Upper lobe of right lung (tissue), 1 donor: ENCODE data around the gene PRKCE. TPM values are rescaled to one million over a fixed set of nuclear protein-coding genes. Genes with fewer than 3 reads are reported as not detected.

Experiments
- ATAC-seq: fragments of 200-7000 bp; cut with Tn5 transposase; one replicate; pipeline ENCODE4 v1.9.1; 2020; ENCODE audit warnings: mild to moderate bottlenecking, moderate library complexity
- DNase-seq: peaks from one replicate; pipeline ENCODE4 v3.0.0-alpha.2; 2020
- H3K27ac ChIP-seq: fragments of 200-600 bp; one replicate; pipeline ENCODE4 v1.8.0; 2022
- H3K27me3 ChIP-seq: fragments of 200-600 bp; one replicate; pipeline ENCODE4 v1.8.0; 2022; ENCODE audit warnings: mild to moderate bottlenecking
- H3K36me3 ChIP-seq: fragments of 200-600 bp; one replicate; pipeline ENCODE4 v1.8.0; 2022
- H3K4me1 ChIP-seq: fragments of 200-600 bp; one replicate; pipeline ENCODE4 v1.8.0; 2022
- H3K4me3 ChIP-seq: fragments of 200-600 bp; one replicate; pipeline ENCODE4 v1.8.0; 2022; ENCODE audit warnings: mild to moderate bottlenecking
- H3K9me3 ChIP-seq: fragments of 200-600 bp; one replicate; pipeline ENCODE4 v1.8.0; 2022
- intact Hi-C: fragments of 100-400 bp; cut with DNase I; formaldehyde crosslinking; loops from one replicate; pipeline ENCODE4 v1.11.0; 2022
- total RNA-seq: library from RNA; stranded (reverse); fragmentation: NEBNext Ultra II Directional; extraction: Animal tissue kit (Norgen Biotek cat#: 25700); gene quantifications from one replicate; pipeline ENCODE4 v1.2.1, GENCODE V29; 2021
- TF ChIP-seq, protein P1 (sequence below): fragments of 200-600 bp; IDR thresholded peaks from one replicate; pipeline ENCODE4 v1.8.0; 2022; ENCODE audit warnings: antibody characterized with exemption
- donor health status: DM: no; HTN: yes; CAD: no; lungs with severe emphysema.

PRKCE gene
- total RNA-seq, 1 donor from 2014 or later = 65.6 TPM

DNA sequence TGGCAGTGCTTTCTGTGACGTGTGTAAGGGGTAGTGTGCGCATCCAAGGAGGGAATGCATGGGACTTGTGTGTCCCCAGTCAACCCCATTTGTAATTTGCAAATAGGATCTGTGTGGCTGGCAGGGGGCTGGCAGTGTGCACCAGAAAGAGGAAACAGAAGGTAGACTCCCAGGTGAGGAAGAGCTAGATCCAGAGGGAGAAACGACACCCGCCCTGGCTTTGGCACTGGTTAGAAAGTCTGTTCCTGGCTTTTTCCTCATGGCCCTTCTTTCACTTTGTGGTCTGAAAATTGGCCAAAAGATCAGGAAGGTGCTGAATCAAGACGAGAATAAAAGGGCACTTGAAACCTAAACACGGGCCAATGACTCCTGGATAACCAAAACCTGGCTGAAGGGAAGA is 33.3 kb downstream of the PRKCE start:
- H3K27ac ChIP-seq = no peak overlapping the region
- no peak overlapping the region for H3K4me3 ChIP-seq
- no peak for DNase-seq
- H3K9me3 ChIP-seq = no peaks in the 10 kb centered on the region
- peaks cover 25% of the 10 kb centered on the region for H3K4me1 ChIP-seq
- no peaks in the 10 kb centered on the region for H3K27me3 ChIP-seq
- TF ChIP-seq, protein P1, sequence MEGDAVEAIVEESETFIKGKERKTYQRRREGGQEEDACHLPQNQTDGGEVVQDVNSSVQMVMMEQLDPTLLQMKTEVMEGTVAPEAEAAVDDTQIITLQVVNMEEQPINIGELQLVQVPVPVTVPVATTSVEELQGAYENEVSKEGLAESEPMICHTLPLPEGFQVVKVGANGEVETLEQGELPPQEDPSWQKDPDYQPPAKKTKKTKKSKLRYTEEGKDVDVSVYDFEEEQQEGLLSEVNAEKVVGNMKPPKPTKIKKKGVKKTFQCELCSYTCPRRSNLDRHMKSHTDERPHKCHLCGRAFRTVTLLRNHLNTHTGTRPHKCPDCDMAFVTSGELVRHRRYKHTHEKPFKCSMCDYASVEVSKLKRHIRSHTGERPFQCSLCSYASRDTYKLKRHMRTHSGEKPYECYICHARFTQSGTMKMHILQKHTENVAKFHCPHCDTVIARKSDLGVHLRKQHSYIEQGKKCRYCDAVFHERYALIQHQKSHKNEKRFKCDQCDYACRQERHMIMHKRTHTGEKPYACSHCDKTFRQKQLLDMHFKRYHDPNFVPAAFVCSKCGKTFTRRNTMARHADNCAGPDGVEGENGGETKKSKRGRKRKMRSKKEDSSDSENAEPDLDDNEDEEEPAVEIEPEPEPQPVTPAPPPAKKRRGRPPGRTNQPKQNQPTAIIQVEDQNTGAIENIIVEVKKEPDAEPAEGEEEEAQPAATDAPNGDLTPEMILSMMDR = no peak
- no peaks in the 10 kb centered on the region for H3K36me3 ChIP-seq
- intact Hi-C loops = no loop called here
- no peak for ATAC-seq

DNA sequence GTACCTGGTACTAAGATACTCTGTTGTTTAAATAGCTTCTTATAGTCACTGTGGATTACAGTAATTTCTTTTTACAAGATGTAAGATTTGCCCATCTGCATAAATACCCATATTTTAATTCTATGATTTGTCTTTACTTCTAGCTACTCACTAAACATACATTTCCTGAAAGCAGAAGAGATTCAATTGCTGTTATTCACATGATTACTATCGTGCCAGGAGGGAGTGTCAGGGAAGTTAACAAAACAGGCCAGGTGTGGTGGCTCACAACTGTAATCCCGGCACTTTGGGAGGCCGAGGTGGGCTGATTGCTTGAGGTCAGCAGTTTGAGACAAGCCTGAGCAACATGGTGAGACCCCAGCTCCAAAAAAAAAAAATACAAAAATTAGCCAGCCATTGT is 33.8 kb downstream of the PRKCE start:
- H3K4me3 ChIP-seq = no peak overlapping the region
- ATAC-seq (no peak), DNase-seq (no peak)
- H3K4me1 ChIP-seq = peaks cover 25% of the 10 kb centered on the region
- H3K27ac ChIP-seq = no peak overlapping the region
- intact Hi-C loops = no loop called here
- no peaks in the 10 kb centered on the region for H3K36me3 ChIP-seq
- H3K9me3 ChIP-seq = no peaks in the 10 kb centered on the region
- no peaks in the 10 kb centered on the region for H3K27me3 ChIP-seq
- TF ChIP-seq, protein P1 = no peak

DNA sequence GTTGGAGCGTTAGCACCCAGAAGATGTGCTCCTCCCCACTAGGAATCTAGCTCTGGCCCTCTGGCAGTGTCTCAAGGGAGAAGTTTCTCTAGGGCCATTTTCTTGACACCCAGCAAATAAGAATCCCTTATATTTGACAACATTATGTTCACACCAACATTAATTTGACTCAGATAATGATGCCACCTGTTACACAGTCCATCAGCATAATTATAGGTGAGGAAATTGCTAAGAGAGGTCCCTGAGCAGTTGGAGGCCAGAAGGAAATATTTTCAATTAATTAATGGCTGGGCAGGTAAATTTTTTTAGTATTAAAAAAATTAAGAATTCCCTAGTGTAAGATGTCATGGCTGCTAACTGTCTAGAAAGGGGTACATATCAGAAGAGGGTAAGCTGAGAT is 36.5 kb downstream of the PRKCE start:
- H3K27me3 ChIP-seq = no peaks in the 10 kb centered on the region
- no peak overlapping the region for H3K27ac ChIP-seq
- no peak overlapping the region for H3K4me3 ChIP-seq
- ATAC-seq = no peak
- no peak for DNase-seq
- TF ChIP-seq, protein P1 = no peak
- intact Hi-C loops = no loop called here
- H3K36me3 ChIP-seq = no peaks in the 10 kb centered on the region
- no peaks in the 10 kb centered on the region for H3K9me3 ChIP-seq
- peaks cover 18% of the 10 kb centered on the region for H3K4me1 ChIP-seq

DNA sequence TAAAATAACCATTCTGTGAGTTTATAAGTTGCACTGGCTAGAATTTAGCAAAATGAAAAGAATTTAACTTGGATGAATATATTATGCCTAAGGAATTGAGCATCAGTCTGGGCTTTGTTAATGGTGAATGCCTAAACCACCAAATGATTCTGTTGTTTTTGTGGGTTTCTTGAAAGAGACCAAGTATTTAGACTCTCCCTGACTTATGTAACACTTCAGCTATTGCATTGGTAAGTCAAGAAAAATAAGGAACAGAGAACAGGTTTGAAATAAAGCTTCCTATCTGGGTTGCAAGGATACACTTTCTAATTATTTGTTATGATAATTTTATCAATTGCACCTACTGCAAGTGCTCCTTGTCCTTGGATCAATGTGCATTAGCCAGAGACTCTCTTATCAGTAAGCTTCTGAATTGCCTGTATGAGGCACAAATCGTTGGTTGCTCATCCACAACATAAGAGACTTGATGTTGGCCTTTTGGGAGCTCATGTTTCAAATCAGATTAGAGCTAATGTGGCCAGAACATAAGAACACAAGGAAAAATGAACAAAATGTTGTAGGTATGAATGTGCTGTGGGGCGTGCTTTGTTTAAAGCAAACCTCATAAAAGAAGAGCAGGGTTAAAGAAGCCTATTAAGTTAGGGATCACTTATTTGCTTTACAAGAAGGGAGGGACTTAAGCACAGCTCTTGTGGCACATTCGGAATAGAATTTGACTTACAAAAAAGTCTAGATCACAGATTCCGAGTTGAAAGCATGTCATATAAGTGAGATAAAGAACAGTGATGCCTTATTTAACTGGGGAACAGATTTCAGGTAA is 37.2 kb downstream of the PRKCE start:
- H3K27ac ChIP-seq = no peak overlapping the region
- TF ChIP-seq, protein P1 = no peak
- DNase-seq = no peak
- H3K9me3 ChIP-seq = no peaks in the 10 kb centered on the region
- peaks cover 18% of the 10 kb centered on the region for H3K4me1 ChIP-seq
- no peak for ATAC-seq
- H3K4me3 ChIP-seq = no peak overlapping the region
- no peaks in the 10 kb centered on the region for H3K27me3 ChIP-seq
- intact Hi-C loops = no loop called here
- H3K36me3 ChIP-seq = no peaks in the 10 kb centered on the region

DNA sequence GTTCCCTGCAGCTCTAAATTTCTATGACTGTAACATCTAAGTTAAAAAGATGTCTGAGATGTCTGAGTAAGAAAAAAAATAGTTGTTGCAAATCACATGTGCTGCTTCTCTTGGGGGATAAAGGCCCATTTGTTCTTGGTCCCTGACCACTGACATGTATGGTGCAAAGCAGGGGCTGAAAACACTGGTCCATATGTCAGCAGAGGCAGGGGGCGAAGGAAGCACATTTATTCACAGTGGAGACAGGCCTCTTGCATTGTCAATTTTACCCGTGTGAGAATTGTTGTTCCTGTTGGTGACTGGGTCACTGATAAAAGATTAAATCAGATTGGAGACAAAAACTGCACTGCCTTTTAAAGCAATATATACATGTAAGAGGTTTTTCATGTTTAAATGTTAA is 38.8 kb downstream of the PRKCE start:
- no peaks in the 10 kb centered on the region for H3K9me3 ChIP-seq
- H3K27me3 ChIP-seq = no peaks in the 10 kb centered on the region
- intact Hi-C loops = no loop called here
- TF ChIP-seq, protein P1 = no peak
- DNase-seq (no peak), ATAC-seq (no peak)
- H3K27ac ChIP-seq = no peak overlapping the region
- H3K4me3 ChIP-seq = no peak overlapping the region
- H3K4me1 ChIP-seq = peaks cover 10% of the 10 kb centered on the region
- no peaks in the 10 kb centered on the region for H3K36me3 ChIP-seq
